ENCODE data around the gene CEP70.

GRCh38 chr3:138464491-138464860 lies 129.6 kb downstream of the CEP70 start:
- TF ChIP-seq, protein P1, sequence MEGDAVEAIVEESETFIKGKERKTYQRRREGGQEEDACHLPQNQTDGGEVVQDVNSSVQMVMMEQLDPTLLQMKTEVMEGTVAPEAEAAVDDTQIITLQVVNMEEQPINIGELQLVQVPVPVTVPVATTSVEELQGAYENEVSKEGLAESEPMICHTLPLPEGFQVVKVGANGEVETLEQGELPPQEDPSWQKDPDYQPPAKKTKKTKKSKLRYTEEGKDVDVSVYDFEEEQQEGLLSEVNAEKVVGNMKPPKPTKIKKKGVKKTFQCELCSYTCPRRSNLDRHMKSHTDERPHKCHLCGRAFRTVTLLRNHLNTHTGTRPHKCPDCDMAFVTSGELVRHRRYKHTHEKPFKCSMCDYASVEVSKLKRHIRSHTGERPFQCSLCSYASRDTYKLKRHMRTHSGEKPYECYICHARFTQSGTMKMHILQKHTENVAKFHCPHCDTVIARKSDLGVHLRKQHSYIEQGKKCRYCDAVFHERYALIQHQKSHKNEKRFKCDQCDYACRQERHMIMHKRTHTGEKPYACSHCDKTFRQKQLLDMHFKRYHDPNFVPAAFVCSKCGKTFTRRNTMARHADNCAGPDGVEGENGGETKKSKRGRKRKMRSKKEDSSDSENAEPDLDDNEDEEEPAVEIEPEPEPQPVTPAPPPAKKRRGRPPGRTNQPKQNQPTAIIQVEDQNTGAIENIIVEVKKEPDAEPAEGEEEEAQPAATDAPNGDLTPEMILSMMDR (IDR thresholded peaks at IDR 0.05; ENCODE audit: insufficient read depth, low read length) = no peak
- TF ChIP-seq, protein P2, sequence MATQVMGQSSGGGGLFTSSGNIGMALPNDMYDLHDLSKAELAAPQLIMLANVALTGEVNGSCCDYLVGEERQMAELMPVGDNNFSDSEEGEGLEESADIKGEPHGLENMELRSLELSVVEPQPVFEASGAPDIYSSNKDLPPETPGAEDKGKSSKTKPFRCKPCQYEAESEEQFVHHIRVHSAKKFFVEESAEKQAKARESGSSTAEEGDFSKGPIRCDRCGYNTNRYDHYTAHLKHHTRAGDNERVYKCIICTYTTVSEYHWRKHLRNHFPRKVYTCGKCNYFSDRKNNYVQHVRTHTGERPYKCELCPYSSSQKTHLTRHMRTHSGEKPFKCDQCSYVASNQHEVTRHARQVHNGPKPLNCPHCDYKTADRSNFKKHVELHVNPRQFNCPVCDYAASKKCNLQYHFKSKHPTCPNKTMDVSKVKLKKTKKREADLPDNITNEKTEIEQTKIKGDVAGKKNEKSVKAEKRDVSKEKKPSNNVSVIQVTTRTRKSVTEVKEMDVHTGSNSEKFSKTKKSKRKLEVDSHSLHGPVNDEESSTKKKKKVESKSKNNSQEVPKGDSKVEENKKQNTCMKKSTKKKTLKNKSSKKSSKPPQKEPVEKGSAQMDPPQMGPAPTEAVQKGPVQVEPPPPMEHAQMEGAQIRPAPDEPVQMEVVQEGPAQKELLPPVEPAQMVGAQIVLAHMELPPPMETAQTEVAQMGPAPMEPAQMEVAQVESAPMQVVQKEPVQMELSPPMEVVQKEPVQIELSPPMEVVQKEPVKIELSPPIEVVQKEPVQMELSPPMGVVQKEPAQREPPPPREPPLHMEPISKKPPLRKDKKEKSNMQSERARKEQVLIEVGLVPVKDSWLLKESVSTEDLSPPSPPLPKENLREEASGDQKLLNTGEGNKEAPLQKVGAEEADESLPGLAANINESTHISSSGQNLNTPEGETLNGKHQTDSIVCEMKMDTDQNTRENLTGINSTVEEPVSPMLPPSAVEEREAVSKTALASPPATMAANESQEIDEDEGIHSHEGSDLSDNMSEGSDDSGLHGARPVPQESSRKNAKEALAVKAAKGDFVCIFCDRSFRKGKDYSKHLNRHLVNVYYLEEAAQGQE (IDR thresholded peaks at IDR 0.05; ENCODE audit: insufficient replicate concordance, low read depth) = no peak
- TF ChIP-seq POLR2AphosphoS5 (IDR thresholded peaks at IDR 0.05; ENCODE audit: low read depth) = no peak
